Loucy (cell line): ENCODE measurements around the gene C2CD3.
A peak's percentile ranks its signal among the peaks of the same experiment; 100 is the strongest.

Source experiments
- H2AFZ ChIP-seq: fragments of 200-600 bp; sonication (generic); 2 replicates; pipeline ENCODE4 v1.6.0; 2016; ENCODE audit warnings: antibody characterized with exemption, mild to moderate bottlenecking, low read length, moderate library complexity
- H3F3A ChIP-seq: fragments of 200-600 bp; 2 replicates; pipeline ENCODE4 v1.6.0; 2016; ENCODE audit warnings: antibody characterized with exemption, low read depth, mild to moderate bottlenecking
- H3K27me3 ChIP-seq: fragments of 200-600 bp; sonication (generic); 2 replicates; pipeline ENCODE4 v1.6.1; 2014; ENCODE audit warnings: low read length, mild to moderate bottlenecking; ENCODE audit not compliant: insufficient read depth, poor library complexity, severe bottlenecking
- H3K36me3 ChIP-seq: fragments of 200-600 bp; sonication (generic); 2 replicates; pipeline ENCODE4 v1.6.1; 2016; ENCODE audit warnings: low read length; ENCODE audit not compliant: insufficient read depth
- H3K4me1 ChIP-seq: fragments of 200-600 bp; sonication (generic); 2 replicates; pipeline ENCODE4 v1.5.1; 2014; ENCODE audit warnings: low read length, mild to moderate bottlenecking; ENCODE audit not compliant: insufficient read depth, poor library complexity, severe bottlenecking
- H3K4me2 ChIP-seq: fragments of 200-600 bp; sonication (generic); 2 replicates; pipeline ENCODE4 v1.6.0; 2014; ENCODE audit warnings: antibody characterized with exemption, low read length, low read depth, mild to moderate bottlenecking; ENCODE audit not compliant: poor library complexity, severe bottlenecking
- H3K4me3 ChIP-seq: fragments of 200-600 bp; sonication (generic); 2 replicates; pipeline ENCODE4 v1.5.1; 2014; ENCODE audit warnings: low read length, mild to moderate bottlenecking, mixed read lengths; ENCODE audit not compliant: poor library complexity, severe bottlenecking
- H3K79me2 ChIP-seq: fragments of 200-600 bp; sonication (generic); 2 replicates; pipeline ENCODE4 v1.6.1; 2014; ENCODE audit warnings: low read length; ENCODE audit not compliant: insufficient read depth
- H3K9ac ChIP-seq: fragments of 200-600 bp; sonication (generic); 2 replicates; pipeline ENCODE4 v1.6.0; 2014; ENCODE audit warnings: mild to moderate bottlenecking, low read depth, low read length, moderate library complexity; ENCODE audit not compliant: poor library complexity, severe bottlenecking
- H3K9me2 ChIP-seq: fragments of 200-600 bp; sonication (generic); replicated peaks from 2 replicates; pipeline ENCODE4 v1.6.1; 2016; ENCODE audit warnings: low read depth, low read length, mixed read lengths
- H3K9me3 ChIP-seq: fragments of 200-600 bp; sonication (generic); 2 replicates; pipeline ENCODE4 v1.6.1; 2014; ENCODE audit warnings: mild to moderate bottlenecking, antibody characterized with exemption, low read length, low read depth; ENCODE audit not compliant: insufficient read depth
- H4K20me1 ChIP-seq: fragments of 200-600 bp; sonication (generic); 2 replicates; pipeline ENCODE4 v1.6.0; 2014; ENCODE audit warnings: antibody characterized with exemption, low read length, mild to moderate bottlenecking; ENCODE audit not compliant: insufficient read depth, poor library complexity, severe bottlenecking
- EZH2phosphoT487 ChIP-seq: fragments of 200-600 bp; IDR thresholded peaks from 2 replicates; pipeline ENCODE4 v1.6.1; 2018; ENCODE audit warnings: antibody characterized with exemption, mild to moderate bottlenecking, moderate library complexity, borderline replicate concordance
- TF ChIP-seq, protein P1 (sequence below): fragments of 200-600 bp; sonication (generic); conservative IDR thresholded peaks from 2 replicates; pipeline ENCODE4 v1.5.1; 2014; ENCODE audit warnings: mild to moderate bottlenecking, antibody characterized with exemption, low read length

The C2CD3 gene

GRCh38 chr11:73974604-73975478 is 196.0 kb downstream of the C2CD3 start:
- H3K27me3 ChIP-seq = no peaks in the 10 kb centered on the region
- H4K20me1 ChIP-seq = peaks cover 48% of the 10 kb centered on the region
- peaks cover 45% of the 10 kb centered on the region for H3K4me1 ChIP-seq
- H3K4me2 ChIP-seq = peak overlapping the region; percentile 33
- H3K9me3 ChIP-seq = no peaks in the 10 kb centered on the region
- H3K36me3 ChIP-seq = peaks cover 47% of the 10 kb centered on the region; the same call in 1 of the 2 replicates
- TF ChIP-seq, protein P1, sequence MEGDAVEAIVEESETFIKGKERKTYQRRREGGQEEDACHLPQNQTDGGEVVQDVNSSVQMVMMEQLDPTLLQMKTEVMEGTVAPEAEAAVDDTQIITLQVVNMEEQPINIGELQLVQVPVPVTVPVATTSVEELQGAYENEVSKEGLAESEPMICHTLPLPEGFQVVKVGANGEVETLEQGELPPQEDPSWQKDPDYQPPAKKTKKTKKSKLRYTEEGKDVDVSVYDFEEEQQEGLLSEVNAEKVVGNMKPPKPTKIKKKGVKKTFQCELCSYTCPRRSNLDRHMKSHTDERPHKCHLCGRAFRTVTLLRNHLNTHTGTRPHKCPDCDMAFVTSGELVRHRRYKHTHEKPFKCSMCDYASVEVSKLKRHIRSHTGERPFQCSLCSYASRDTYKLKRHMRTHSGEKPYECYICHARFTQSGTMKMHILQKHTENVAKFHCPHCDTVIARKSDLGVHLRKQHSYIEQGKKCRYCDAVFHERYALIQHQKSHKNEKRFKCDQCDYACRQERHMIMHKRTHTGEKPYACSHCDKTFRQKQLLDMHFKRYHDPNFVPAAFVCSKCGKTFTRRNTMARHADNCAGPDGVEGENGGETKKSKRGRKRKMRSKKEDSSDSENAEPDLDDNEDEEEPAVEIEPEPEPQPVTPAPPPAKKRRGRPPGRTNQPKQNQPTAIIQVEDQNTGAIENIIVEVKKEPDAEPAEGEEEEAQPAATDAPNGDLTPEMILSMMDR = no peak
- no peak overlapping the region for H3K4me3 ChIP-seq
- H3F3A ChIP-seq = 0 out of 2 replicates have a peak, but pooled peaks cover 9% of the 10 kb centered on the region
- H3K79me2 ChIP-seq = peaks cover 37% of the 10 kb centered on the region
- H3K9ac ChIP-seq = no peak overlapping the region
- H3K9me2 ChIP-seq = no peaks in the 10 kb centered on the region
- H2AFZ ChIP-seq = no peak overlapping the region

- no peak for TF ChIP-seq EZH2phosphoT487
- TF ChIP-seq, protein P1 = no peak
- H3F3A ChIP-seq = 0 out of 2 replicates have a peak, but pooled peaks cover 9% of the 10 kb centered on the region
- H3K79me2 ChIP-seq = peaks cover 17% of the 10 kb centered on the region
- H3K4me3 ChIP-seq = no peak overlapping the region
- peaks cover 34% of the 10 kb centered on the region; the same call in 1 of the 2 replicates for H3K36me3 ChIP-seq
- no peak overlapping the region for H3K9ac ChIP-seq
- H4K20me1 ChIP-seq = peaks cover 28% of the 10 kb centered on the region
- H3K4me2 ChIP-seq = no peak overlapping the region
- H3K27me3 ChIP-seq = no peaks in the 10 kb centered on the region
- H2AFZ ChIP-seq = no peak overlapping the region
- H3K4me1 ChIP-seq = peaks cover 35% of the 10 kb centered on the region
- H3K9me2 ChIP-seq = no peaks in the 10 kb centered on the region
- no peaks in the 10 kb centered on the region for H3K9me3 ChIP-seq
These were observed 198.0 kb downstream of the C2CD3 start for GRCh38 chr11:73972620-73973449.

DNA sequence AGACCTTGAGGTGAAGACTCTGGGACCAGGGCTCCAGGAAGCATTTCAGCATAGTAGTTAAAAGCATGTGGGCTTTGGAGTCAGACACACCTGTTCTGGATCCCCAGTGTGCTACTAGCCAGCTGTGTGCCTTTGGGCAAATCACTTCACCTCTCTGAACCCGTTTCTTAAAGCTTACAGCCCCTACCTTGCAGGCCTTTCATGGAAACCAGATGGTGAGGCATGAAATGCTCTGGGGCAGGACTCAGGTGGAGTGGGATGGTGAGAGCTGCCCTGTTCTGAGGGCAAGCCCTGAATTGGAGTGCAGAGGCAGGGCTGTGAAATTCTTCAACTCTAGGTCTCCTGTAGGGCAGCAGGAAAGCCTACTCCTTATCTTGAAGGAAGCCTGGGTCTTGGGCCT is 198.6 kb downstream of the C2CD3 start:
- Histone ChIP-seq H3K36me3 (peaks cover 27% of the 10 kb centered on the region; the same call in 1 of the 2 replicates), H3K4me1 (peaks cover 28% of the 10 kb centered on the region), H2AFZ (no peak overlapping the region), H3K9ac (no peak overlapping the region), H3K9me2 (no peaks in the 10 kb centered on the region), H3K27me3 (no peaks in the 10 kb centered on the region), H3K4me3 (no peak overlapping the region), H3F3A (0 out of 2 replicates have a peak, but pooled peaks cover 9% of the 10 kb centered on the region), H3K79me2 (peaks cover 11% of the 10 kb centered on the region; the same call in 1 of the 2 replicates), H3K4me2 (no peak overlapping the region), H3K9me3 (no peaks in the 10 kb centered on the region), H4K20me1 (peaks cover 22% of the 10 kb centered on the region)
- TF ChIP-seq, protein P1 = no peak
- TF ChIP-seq EZH2phosphoT487 = no peak
